ENCODE data around the gene PUS3. TPM values are rescaled to one million over a fixed set of nuclear protein-coding genes. Genes with fewer than 3 reads are reported as not detected.
A peak's percentile ranks its signal among the peaks of the same experiment; 100 is the strongest.

Gene PUS3
- total and polyA plus RNA-seq, 5 experiments from 2014 or later, result 8.2 to 16.7 (median 9.5) TPM

GRCh38 chr11:125935056-125935455 is 32.0 kb upstream of the PUS3 start:
- DNase-seq, result no peak
- Mint-ChIP-seq H3K27me3 (peaks cover under 1 to 7% (median 2%) of the 10 kb centered on the region in 5 donors), H3K36me3 (no peaks in the 10 kb centered on the region), H3K9me3 (no peaks in the 10 kb centered on the region), H3K27ac (no peak overlapping the region), H3K4me3 (no peak overlapping the region), H3K4me1 (peaks cover 6 to 17% (median 12%) of the 10 kb centered on the region in 4 donors)
- POLR2A ChIA-PET, result no interaction called here
- ATAC-seq, result no peak

- POLR2A ChIA-PET, result no interaction called here
- no peak for ATAC-seq
- no peak for DNase-seq
- H3K4me1 Mint-ChIP-seq, result peaks cover 6 to 17% (median 12%) of the 10 kb centered on the region in 4 donors
- no peak overlapping the region for H3K4me3 Mint-ChIP-seq
- H3K27me3 Mint-ChIP-seq, result peaks cover 1 to 13% (median 3%) of the 10 kb centered on the region in 5 donors
- no peaks in the 10 kb centered on the region for H3K9me3 Mint-ChIP-seq
- no peak overlapping the region for H3K27ac Mint-ChIP-seq
- no peaks in the 10 kb centered on the region for H3K36me3 Mint-ChIP-seq
Observed at GRCh38 chr11:125934473-125934872, 31.5 kb upstream of the PUS3 start.

- peaks cover 5 to 17% (median 7%) of the 10 kb centered on the region in 5 donors for H3K27me3 Mint-ChIP-seq
- POLR2A ChIA-PET, result no interaction called here
- H3K4me1 Mint-ChIP-seq, result peaks cover under 1 to 8% (median 4%) of the 10 kb centered on the region in 4 donors
- H3K4me3 Mint-ChIP-seq, result no peak overlapping the region
- no peaks in the 10 kb centered on the region for H3K9me3 Mint-ChIP-seq
- no peaks in the 10 kb centered on the region for H3K36me3 Mint-ChIP-seq
- H3K27ac Mint-ChIP-seq, result peak overlapping the region in 1 of 10 donors; percentile 43
- ATAC-seq (no peak), DNase-seq (no peak)
Observed at GRCh38 chr11:125933030-125933813, 30.2 kb upstream of the PUS3 start.

GRCh38 chr11:125932301-125932700 is 29.3 kb upstream of the PUS3 start:
- ATAC-seq (no peak), DNase-seq (no peak)
- POLR2A ChIA-PET, result no interaction called here
- no peak overlapping the region for H3K4me3 Mint-ChIP-seq
- H3K9me3 Mint-ChIP-seq, result no peaks in the 10 kb centered on the region
- H3K27me3 Mint-ChIP-seq, result peaks cover 5 to 19% (median 7%) of the 10 kb centered on the region in 5 donors
- peaks cover 0 to 7% (median 3%) of the 10 kb centered on the region in 4 donors for H3K4me1 Mint-ChIP-seq
- H3K27ac Mint-ChIP-seq, result no peak overlapping the region
- H3K36me3 Mint-ChIP-seq, result no peaks in the 10 kb centered on the region

GRCh38 chr11:125931668-125932067 is 28.7 kb upstream of the PUS3 start:
- ATAC-seq (no peak), DNase-seq (no peak)
- no peak overlapping the region for H3K4me3 Mint-ChIP-seq
- peaks cover 0 to 7% (median 3%) of the 10 kb centered on the region in 4 donors for H3K4me1 Mint-ChIP-seq
- POLR2A ChIA-PET, result no interaction called here
- no peak overlapping the region for H3K27ac Mint-ChIP-seq
- no peaks in the 10 kb centered on the region for H3K9me3 Mint-ChIP-seq
- no peaks in the 10 kb centered on the region for H3K36me3 Mint-ChIP-seq
- peaks cover 5 to 25% (median 12%) of the 10 kb centered on the region in 5 donors for H3K27me3 Mint-ChIP-seq

- POLR2A ChIA-PET, result no interaction called here
- no peak overlapping the region for H3K4me3 Mint-ChIP-seq
- ATAC-seq, result no peak
- no peak overlapping the region for H3K27ac Mint-ChIP-seq
- peaks cover 6 to 29% (median 13%) of the 10 kb centered on the region in 5 donors for H3K27me3 Mint-ChIP-seq
- no peak for DNase-seq
- H3K9me3 Mint-ChIP-seq, result no peaks in the 10 kb centered on the region
- peaks cover 0 to 7% (median 3%) of the 10 kb centered on the region in 4 donors for H3K4me1 Mint-ChIP-seq
- H3K36me3 Mint-ChIP-seq, result no peaks in the 10 kb centered on the region
Observed at GRCh38 chr11:125931116-125931515, 28.1 kb upstream of the PUS3 start.

- no peaks in the 10 kb centered on the region for H3K36me3 Mint-ChIP-seq
- H3K4me3 Mint-ChIP-seq, result no peak overlapping the region
- ATAC-seq (no peak), DNase-seq (no peak)
- no peak overlapping the region for H3K27ac Mint-ChIP-seq
- peaks cover 6 to 34% (median 14%) of the 10 kb centered on the region in 5 donors for H3K27me3 Mint-ChIP-seq
- POLR2A ChIA-PET, result no interaction called here
- peaks cover 0 to 7% (median 3%) of the 10 kb centered on the region in 4 donors for H3K4me1 Mint-ChIP-seq
- H3K9me3 Mint-ChIP-seq, result no peaks in the 10 kb centered on the region
Observed at GRCh38 chr11:125930076-125930450, 27.1 kb upstream of the PUS3 start.

- no peak overlapping the region for H3K4me3 Mint-ChIP-seq
- ATAC-seq, result no peak
- POLR2A ChIA-PET, result no interaction called here
Observed at GRCh38 chr11:125929445-125930075, 26.6 kb upstream of the PUS3 start.

GRCh38 chr11:125926682-125927081 is 23.7 kb upstream of the PUS3 start:
- ATAC-seq (no peak), DNase-seq (no peak)
- Mint-ChIP-seq H3K4me1 (peaks cover 0 to 5% (median 2%) of the 10 kb centered on the region in 4 donors), H3K9me3 (no peaks in the 10 kb centered on the region), H3K27ac (peak overlapping the region in 1 of 10 donors; percentile 63), H3K27me3 (peaks cover 6 to 38% (median 21%) of the 10 kb centered on the region in 5 donors), H3K36me3 (no peaks in the 10 kb centered on the region), H3K4me3 (no peak overlapping the region)
- POLR2A ChIA-PET, result no interaction called here

More at GRCh38 chr11:125929445-125930075, 26.6 kb upstream of the PUS3 start:
- DNase-seq, result no peak
- H3K9me3 Mint-ChIP-seq, result no peaks in the 10 kb centered on the region
- H3K27ac Mint-ChIP-seq, result no peak overlapping the region
- H3K27me3 Mint-ChIP-seq, result peaks cover 6 to 38% (median 14%) of the 10 kb centered on the region in 5 donors
- no peaks in the 10 kb centered on the region for H3K36me3 Mint-ChIP-seq
- H3K4me1 Mint-ChIP-seq, result peaks cover 0 to 7% (median 3%) of the 10 kb centered on the region in 4 donors

- Mint-ChIP-seq H3K27ac (no peak overlapping the region), H3K9me3 (no peaks in the 10 kb centered on the region), H3K4me1 (peaks cover 0 to 5% (median 2%) of the 10 kb centered on the region in 4 donors), H3K27me3 (peaks cover 6 to 41% (median 21%) of the 10 kb centered on the region in 5 donors), H3K4me3 (no peak overlapping the region), H3K36me3 (no peaks in the 10 kb centered on the region)
- ATAC-seq (no peak), DNase-seq (no peak)
- POLR2A ChIA-PET, result no interaction called here
Observed at GRCh38 chr11:125925804-125926203, 22.8 kb upstream of the PUS3 start.

GRCh38 chr11:125925247-125925740 is 22.3 kb upstream of the PUS3 start:
- Mint-ChIP-seq H3K4me1 (peaks cover 0 to 5% (median 2%) of the 10 kb centered on the region in 4 donors), H3K27me3 (peaks cover 8 to 42% (median 22%) of the 10 kb centered on the region in 5 donors), H3K9me3 (no peaks in the 10 kb centered on the region), H3K27ac (no peak overlapping the region), H3K4me3 (no peak overlapping the region), H3K36me3 (no peaks in the 10 kb centered on the region)
- ATAC-seq (no peak), DNase-seq (no peak)
- POLR2A ChIA-PET, result no interaction called here

- H3K27me3 Mint-ChIP-seq, result peaks cover 8 to 42% (median 24%) of the 10 kb centered on the region in 5 donors
- H3K36me3 Mint-ChIP-seq, result no peaks in the 10 kb centered on the region
- no peaks in the 10 kb centered on the region for H3K9me3 Mint-ChIP-seq
- H3K27ac Mint-ChIP-seq, result no peak overlapping the region
- DNase-seq (no peak), ATAC-seq (no peak)
- H3K4me1 Mint-ChIP-seq, result peaks cover 0 to 5% (median 2%) of the 10 kb centered on the region in 4 donors
- POLR2A ChIA-PET, result no interaction called here
- no peak overlapping the region for H3K4me3 Mint-ChIP-seq
Observed at GRCh38 chr11:125924384-125925007, 21.5 kb upstream of the PUS3 start.

- H3K4me1 Mint-ChIP-seq, result peaks cover 0 to 5% (median 2%) of the 10 kb centered on the region in 4 donors
- H3K9me3 Mint-ChIP-seq, result no peaks in the 10 kb centered on the region
- DNase-seq (no peak), ATAC-seq (no peak)
- H3K4me3 Mint-ChIP-seq, result no peak overlapping the region
- POLR2A ChIA-PET, result no interaction called here
- peaks cover 5 to 39% (median 25%) of the 10 kb centered on the region in 5 donors for H3K27me3 Mint-ChIP-seq
- H3K36me3 Mint-ChIP-seq, result no peaks in the 10 kb centered on the region
- H3K27ac Mint-ChIP-seq, result no peak overlapping the region
Observed at GRCh38 chr11:125923633-125924032, 20.6 kb upstream of the PUS3 start.

All from naive thymus-derived CD8-positive, alpha-beta T cell (primary cell).